ENCODE results near the gene UBE2D2.
"Not testable (repeated sequence)": the region's sequence is repeated elsewhere in the genome, so short reads cannot be mapped to it uniquely, and the experiment has no call there.

UBE2D2 gene

GRCh38 chr5:139560752-139561654, at the start of gene UBE2D2:
TSS of gene UBE2D2 (plus strand) at chr5:139561339. CDS start at chr5:139561792, 453 bp downstream.
- no peak for FAIRE-seq

GRCh38 chr5:139512786-139513390, 48.3 kb upstream of the UBE2D2 start:
- no peak for FAIRE-seq

DNA sequence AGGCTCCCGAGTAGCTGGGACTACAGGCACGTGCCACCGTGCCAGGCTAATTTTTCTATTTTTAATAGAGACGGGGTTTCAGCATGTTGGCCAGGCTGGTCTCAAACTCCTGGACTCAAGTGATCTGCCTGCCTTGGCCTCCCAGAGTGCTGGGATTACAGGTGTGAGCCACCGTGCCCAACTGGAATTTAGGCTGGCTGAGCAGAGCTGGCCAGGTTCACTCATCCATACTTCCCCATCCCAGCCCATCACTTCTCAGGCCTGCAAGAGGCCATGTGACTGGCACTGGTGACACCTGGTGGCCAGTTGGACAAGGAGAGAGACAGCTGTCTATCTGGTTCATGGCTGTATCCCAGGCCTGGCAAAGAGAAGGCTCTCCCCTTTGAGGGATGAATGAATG, 47.7 kb upstream of the UBE2D2 start:
- FAIRE-seq, result not testable (repeated sequence)

DNA sequence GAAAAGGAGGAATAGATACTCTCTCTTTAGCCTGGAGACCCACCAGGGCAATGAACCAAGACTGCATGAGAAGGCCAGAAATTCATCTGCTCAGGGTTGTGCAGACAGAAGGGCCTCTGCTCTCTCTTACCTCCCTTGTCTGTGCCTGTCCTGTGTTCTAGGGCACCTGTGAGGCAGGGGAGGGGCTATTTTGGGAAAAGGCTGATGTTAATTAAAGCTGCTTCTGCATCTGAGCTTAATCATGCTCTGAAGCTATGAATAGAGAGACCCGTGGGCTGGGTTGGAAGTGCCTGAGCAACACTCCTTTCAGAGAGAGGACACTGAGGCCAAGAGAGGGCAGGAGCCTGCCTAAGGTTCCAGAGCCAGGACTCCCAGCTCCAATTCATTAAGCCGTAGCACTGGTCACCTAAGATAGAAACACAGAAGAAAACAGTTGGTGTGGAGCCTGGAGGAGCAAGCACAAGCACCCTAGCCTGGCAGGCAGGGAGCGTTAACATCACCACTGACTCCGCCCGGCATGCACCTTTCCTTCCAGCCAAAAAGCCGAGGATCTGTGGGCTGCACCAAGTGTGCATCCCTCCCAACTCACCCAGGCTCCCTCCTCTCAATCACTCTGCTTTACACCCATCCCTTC, 47.2 kb upstream of the UBE2D2 start:
- FAIRE-seq, result no peak

- no peak for FAIRE-seq
Observed at GRCh38 chr5:139514486-139514856, 46.7 kb upstream of the UBE2D2 start.

DNA sequence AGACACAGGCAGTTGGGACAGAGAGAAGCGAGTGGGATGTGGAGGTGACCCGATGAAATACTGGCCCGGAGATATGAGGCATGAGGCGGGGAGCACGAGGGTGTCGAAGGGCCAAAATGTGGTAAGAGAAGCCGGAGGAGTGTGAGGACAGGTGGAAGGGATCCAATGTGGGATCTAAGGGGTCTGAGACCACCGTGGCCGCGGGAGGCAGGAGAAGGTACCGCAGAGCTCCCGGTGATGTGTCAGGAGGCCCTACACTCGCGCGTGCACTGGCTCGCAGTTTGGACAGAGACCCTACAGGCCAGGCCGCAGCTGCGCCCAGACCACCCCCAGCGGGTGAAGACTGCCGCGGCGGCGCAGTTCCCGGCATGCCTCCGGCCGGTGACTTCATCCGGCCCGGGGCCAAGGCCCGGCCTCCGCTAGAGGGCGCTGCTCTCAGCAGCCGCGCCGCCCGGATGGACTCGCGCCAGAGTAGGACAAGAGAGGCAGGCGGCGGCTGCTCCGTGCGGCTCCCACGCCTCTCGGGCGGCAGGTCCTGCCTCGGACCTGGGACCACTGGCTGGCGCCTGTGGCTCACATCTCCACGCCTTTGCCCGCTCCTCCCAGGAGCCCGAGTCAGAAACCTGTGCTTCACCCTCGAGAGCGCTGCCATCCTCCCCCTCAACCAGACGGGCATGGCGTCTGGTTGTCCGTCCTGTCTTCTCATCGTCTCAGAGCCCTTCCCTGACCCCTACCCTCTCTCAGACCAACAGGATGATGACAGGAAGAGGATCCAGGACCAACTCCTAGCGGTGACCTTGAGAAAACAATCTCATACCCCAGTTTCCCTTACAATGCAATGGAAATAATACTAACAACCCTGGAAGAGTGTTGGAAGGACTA, 43.2 kb upstream of the UBE2D2 start:
- no peak for FAIRE-seq

- FAIRE-seq, result no peak
Observed at GRCh38 chr5:139523635-139524445, 37.3 kb upstream of the UBE2D2 start.

GRCh38 chr5:139524446-139524845, 36.7 kb upstream of the UBE2D2 start:
- no peak for FAIRE-seq

GRCh38 chr5:139524940-139525585, 36.1 kb upstream of the UBE2D2 start:
- no peak for FAIRE-seq

DNA sequence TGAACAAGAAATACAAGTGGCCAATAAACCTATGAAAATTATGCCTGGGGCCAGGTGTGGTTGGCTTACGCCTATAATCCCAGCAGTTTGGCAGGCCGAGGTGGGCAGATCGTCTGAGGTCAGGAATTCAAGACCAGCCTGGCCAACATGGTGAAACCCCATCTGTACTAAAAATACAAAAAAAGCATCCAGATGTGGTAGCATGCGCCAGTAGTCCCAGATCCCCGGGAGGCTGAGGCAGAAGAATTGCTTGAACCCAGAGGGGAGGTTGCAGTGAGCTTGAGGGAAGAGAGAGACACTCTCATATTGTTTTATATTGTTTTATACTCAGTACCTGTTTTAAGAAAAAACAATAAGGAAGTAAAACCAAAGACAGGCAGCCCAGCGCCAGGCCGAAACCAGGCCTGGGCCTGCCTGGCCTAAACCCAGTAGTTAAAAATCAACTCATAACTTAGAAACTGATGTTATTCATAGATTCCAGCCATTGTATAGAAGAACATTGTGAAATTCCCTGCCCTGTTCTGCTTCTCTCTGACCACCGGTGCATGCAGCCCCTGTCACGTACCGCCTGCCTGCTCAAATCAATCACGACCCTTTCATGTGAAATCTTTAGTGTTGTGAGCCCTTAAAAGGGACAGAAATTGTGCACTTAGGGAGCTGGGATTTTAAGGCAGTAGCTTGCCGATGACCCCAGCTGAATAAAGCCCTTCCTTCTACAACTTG, 35.4 kb upstream of the UBE2D2 start:
- FAIRE-seq, result not testable (repeated sequence)

DNA sequence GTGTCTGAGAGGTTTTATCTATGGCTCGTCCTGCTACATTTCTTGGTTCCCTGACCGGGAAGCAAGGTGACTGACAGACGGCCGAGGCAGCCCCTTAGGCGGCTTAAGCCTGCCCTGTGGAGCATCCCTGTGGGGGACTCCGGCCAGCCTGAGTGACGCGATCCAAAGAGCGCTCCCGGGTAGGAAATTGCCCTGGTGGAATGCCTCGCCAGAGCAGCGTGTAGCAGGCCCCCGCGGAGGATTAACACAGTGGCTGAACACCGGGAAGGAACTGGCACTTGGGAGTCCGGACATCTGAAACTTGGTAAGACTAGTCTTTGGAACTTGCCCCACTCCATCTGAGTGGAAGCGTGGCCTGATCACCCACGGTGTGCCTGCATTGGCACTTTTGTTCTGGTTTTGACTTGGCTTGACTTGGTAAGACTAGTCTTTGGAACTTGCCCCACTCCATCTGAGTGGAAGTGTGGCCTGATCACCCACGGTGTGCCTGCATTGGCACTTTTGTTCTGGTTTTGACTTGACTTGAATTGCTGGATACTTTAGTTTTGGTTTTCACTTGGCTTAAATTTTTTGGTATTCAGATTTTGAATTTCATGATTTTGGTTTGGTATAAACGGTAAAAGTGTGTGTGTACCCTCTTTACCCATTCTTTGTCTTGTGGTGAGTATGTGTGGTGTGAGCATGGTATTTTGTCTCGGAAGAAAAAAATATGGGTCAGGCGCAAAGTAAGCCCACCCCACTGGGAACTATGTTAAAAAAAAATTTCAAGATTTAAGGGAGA, 34.6 kb upstream of the UBE2D2 start:
- FAIRE-seq, result not testable (repeated sequence)

GRCh38 chr5:139527090-139527470, 34.1 kb upstream of the UBE2D2 start:
- not testable (repeated sequence) for FAIRE-seq

GRCh38 chr5:139527896-139528467, 33.2 kb upstream of the UBE2D2 start:
- not testable (repeated sequence) for FAIRE-seq

DNA sequence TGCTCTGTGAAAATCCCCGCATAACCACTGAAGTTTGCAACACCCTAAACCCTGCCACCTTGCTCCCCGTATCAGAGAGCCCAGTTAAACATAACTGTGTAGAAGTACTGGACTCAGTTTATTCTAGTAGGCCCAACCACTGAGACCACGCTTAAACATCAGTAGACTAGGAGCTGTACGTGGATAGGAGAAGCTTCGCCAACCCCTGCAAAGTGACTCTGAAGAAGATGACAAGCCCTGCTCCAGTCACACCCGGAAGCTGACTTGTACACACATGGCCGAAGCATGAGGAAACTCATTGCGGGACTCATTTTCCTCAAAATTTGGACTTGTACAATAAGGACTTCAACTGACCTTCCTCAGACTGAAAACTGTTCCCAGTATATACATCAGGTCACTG, 32.4 kb upstream of the UBE2D2 start:
- FAIRE-seq, result not testable (repeated sequence)

DNA sequence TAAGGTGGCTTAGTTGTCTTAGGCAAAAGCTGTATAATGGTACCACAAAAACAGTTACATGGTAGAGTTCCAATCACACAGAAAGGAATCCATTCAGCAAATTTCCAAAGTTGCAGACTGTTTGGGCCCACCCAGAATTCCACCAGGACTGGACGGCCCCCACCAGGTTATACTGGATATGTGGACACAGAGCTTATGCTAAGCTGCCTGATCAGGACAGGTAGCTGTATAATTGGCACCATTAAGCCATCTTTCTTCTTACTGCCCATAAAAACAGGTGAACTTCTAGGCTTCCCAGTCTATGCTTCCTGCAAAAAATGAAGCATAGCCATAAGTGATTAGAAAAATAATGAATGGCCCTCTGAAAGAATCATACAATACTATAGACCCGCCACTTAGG, 31.1 kb upstream of the UBE2D2 start:
- FAIRE-seq, result not testable (repeated sequence)

DNA sequence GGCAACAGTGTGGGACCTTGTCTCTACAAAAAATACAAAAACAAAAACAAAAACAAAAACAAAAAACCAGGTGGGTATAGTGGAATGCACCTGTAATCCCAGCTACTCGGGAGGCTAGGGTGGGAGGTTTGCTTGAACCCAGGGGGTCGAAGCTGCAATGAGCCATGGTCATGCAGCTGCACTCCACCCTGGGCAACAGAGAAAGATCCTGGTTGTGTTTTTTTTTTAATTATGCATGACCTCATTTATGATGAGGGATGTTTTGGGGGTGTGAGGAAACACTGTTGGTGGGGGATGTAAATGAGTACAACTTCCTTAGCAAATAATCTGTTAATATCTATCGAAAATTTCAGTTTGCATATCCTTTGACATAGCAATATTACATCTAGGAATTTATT, 29.4 kb upstream of the UBE2D2 start:
- no peak for FAIRE-seq

DNA sequence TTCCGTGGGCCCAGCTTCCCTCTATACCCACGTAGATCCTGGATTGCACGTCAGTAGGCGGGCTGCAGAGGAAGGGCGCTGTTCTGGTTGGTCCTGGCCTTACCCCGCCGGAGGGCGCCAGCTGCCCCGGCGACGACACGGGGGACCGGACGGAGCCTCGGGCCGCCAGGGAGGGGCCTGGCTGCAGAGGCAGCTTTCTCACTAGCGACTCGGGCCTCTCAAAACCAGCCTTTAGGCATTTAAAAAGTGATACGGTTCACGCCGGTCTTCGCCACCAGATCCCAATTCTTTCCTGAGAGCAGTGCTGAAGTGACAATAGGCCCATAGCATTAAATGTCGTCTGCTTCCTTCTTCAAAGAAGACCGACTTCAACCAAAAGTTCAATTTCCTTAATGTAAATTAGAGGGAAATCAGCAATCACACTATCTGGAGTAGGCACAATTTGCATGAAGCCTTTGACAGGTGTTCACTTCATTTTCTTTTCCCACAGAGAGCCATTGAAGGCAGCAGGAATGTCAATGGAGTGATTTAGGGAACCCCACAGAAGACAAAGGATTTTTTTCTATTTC, 17.6 kb upstream of the UBE2D2 start:
- FAIRE-seq, result no peak

DNA sequence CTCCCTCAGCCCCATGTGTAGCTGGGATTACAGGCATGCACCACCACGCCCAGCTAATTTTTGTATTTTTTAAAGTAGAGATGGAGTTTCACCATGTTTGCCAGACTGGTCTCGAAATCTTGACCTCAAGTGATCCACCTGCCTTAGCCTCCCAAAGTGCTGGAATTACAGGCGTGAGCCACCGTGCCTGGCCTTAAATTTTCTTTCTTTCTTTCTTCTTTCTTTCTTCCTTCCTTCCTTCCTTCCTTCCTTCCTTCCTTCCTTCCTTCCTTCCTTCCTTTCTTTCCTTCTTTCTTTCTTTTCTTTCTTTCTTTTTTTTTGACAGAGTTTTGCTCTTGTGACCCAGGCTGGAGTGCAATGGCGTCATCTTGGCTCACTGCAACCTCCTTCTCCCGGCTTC, 14.5 kb upstream of the UBE2D2 start:
- FAIRE-seq, result not testable (repeated sequence)

Data from A204.1 (cell line).